Measurements from ENCODE around the gene KRTAP5-3. TPM values are rescaled to one million over a fixed set of nuclear protein-coding genes. Genes with fewer than 3 reads are reported as not detected.
"Not testable (repeated sequence)": the region's sequence is repeated elsewhere in the genome, so short reads cannot be mapped to it uniquely, and the experiment has no call there.

Gene KRTAP5-3
- total RNA-seq, 4 donors from 2014 or later: 16.2 TPM; not detected in 3

- TF ChIP-seq, protein P1, sequence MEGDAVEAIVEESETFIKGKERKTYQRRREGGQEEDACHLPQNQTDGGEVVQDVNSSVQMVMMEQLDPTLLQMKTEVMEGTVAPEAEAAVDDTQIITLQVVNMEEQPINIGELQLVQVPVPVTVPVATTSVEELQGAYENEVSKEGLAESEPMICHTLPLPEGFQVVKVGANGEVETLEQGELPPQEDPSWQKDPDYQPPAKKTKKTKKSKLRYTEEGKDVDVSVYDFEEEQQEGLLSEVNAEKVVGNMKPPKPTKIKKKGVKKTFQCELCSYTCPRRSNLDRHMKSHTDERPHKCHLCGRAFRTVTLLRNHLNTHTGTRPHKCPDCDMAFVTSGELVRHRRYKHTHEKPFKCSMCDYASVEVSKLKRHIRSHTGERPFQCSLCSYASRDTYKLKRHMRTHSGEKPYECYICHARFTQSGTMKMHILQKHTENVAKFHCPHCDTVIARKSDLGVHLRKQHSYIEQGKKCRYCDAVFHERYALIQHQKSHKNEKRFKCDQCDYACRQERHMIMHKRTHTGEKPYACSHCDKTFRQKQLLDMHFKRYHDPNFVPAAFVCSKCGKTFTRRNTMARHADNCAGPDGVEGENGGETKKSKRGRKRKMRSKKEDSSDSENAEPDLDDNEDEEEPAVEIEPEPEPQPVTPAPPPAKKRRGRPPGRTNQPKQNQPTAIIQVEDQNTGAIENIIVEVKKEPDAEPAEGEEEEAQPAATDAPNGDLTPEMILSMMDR (IDR thresholded peaks at IDR 0.05): no peak
- TF ChIP-seq POLR2A (IDR thresholded peaks at IDR 0.05): no peak
- H3K4me3 ChIP-seq (ENCODE audit: low read depth, poor library complexity, severe bottlenecking): no peak overlapping the region
- intact Hi-C loops (cut with DNase I; ENCODE audit: low total_unique reads): no loop called here
- WGBS, 2 donors: 50 to 55% methylated on average over 10 of the region's 10 CpGs
- no peak for DNase-seq (ENCODE audit: low spot score in 2 of 2)
Measured at GRCh38 chr11:1619449-1619848, 11.2 kb upstream of the KRTAP5-3 start.

DNA sequence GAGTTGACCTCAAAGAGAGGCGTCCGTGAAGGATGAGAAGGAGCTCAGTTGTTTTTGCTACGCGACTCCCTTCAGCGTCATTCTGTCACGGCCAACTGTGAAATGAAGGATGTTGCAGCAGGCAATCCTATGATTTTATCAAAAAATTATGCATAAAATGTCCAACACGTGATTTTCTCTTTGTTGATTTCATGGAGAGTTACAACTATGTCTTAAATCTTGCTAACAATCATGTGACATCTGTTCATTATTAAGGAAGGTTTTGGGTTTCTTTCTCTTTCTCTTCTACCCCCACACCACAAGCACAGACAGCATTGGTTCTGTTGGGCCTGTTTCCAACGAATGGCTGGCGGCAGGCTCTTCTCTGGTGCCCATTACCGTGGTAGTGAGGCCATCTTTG is 10.0 kb upstream of the KRTAP5-3 start:
- no peak for DNase-seq (ENCODE audit: low spot score in 2 of 2)
- WGBS, 2 donors: 43 to 70% methylated on average over 10 of the region's 10 CpGs
- H3K4me3 ChIP-seq (ENCODE audit: low read depth, poor library complexity, severe bottlenecking): no peak overlapping the region
- intact Hi-C loops (cut with DNase I; ENCODE audit: low total_unique reads): no loop called here
- TF ChIP-seq, protein P1 (IDR thresholded peaks at IDR 0.05): no peak
- no peak for TF ChIP-seq POLR2A (IDR thresholded peaks at IDR 0.05)

GRCh38 chr11:1607901-1608300 is 362 bp downstream of the KRTAP5-3 start:
- intact Hi-C loops (cut with DNase I; ENCODE audit: low total_unique reads); H3K4me3 ChIP-seq (ENCODE audit: low read depth, poor library complexity, severe bottlenecking); DNase-seq (ENCODE audit: low spot score in 2 of 2): not testable (repeated sequence)
- WGBS, 2 donors: 24 to 54% methylated on average over 3 to 4 of the region's 5 CpGs

GRCh38 chr11:1607156-1607845 is 962 bp downstream of the KRTAP5-3 start:
- WGBS, 2 donors: 33 to 40% methylated on average over 18 of the region's 18 CpGs
- H3K4me3 ChIP-seq (ENCODE audit: low read depth, poor library complexity, severe bottlenecking); intact Hi-C loops (cut with DNase I; ENCODE audit: low total_unique reads); DNase-seq (ENCODE audit: low spot score in 2 of 2): not testable (repeated sequence)

- H3K4me3 ChIP-seq (ENCODE audit: low read depth, poor library complexity, severe bottlenecking); intact Hi-C loops (cut with DNase I; ENCODE audit: low total_unique reads); DNase-seq (ENCODE audit: low spot score in 2 of 2): not testable (repeated sequence)
- WGBS, 2 donors: 86% methylated on average over 13 of the region's 13 CpGs
Measured at GRCh38 chr11:1605923-1606322, 2.3 kb downstream of the KRTAP5-3 start.

DNA sequence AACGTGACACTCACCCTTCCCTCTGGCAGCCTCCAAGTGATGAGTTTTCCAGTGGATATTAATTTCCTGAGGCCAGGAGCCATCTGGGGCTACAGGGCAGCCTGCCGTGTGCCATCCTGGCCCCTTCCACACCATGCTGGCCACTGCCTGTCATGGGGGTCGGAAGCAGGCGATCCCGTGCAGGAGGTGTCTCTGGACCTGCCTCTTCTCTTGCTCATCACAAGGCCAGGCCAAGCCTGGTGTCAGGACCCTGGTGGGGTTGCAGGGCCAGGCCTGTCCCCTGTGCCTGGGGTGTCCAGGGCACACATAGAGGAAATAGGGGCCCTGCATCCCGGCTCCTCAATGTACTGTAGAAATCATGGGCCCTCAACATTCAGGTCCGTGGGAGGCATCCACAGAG is 3.6 kb downstream of the KRTAP5-3 start:
- intact Hi-C loops (cut with DNase I; ENCODE audit: low total_unique reads): no loop called here
- DNase-seq (ENCODE audit: low spot score in 2 of 2): no peak
- TF ChIP-seq, protein P1 (IDR thresholded peaks at IDR 0.05): no peak
- no peak for TF ChIP-seq POLR2A (IDR thresholded peaks at IDR 0.05)
- H3K4me3 ChIP-seq (ENCODE audit: low read depth, poor library complexity, severe bottlenecking): no peak overlapping the region
- WGBS, 2 donors: 83 to 88% methylated on average over 6 to 7 of the region's 7 CpGs

DNA sequence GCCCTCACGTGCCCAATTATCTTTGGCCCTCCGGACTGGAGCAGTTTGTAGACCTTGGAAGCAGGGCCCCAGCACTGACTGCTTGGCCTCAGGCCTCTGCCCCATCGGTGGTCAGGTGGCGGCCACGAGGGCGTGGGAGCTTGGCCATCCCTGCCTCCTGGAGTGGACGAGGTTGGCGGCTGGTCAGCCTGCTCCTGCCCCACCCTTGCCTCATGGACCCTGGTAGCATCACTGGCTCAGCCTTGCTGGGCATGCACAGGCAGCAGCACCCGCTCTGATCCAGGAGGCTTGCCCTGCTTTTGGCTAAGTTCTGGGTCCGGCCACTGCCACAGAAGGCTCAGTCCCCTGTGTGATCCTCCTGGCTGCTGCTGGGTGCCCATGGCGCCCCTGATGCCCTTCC is 4.1 kb downstream of the KRTAP5-3 start:
- no peak for TF ChIP-seq POLR2A (IDR thresholded peaks at IDR 0.05)
- TF ChIP-seq, protein P1 (IDR thresholded peaks at IDR 0.05): no peak
- WGBS, 2 donors: 85 to 94% methylated on average over 6 to 11 of the region's 11 CpGs
- intact Hi-C loops (cut with DNase I; ENCODE audit: low total_unique reads): no loop called here
- DNase-seq (ENCODE audit: low spot score in 2 of 2): no peak
- no peak overlapping the region for H3K4me3 ChIP-seq (ENCODE audit: low read depth, poor library complexity, severe bottlenecking)

Data from lower leg skin (tissue), 4 donors.